ENCODE results near the gene BORCS8. TPM values are rescaled to one million over a fixed set of nuclear protein-coding genes. Genes with fewer than 3 reads are reported as not detected.

Gene BORCS8
- total and polyA plus RNA-seq, 2 donors (not counting 3 experiments of a cell fraction or from before 2014, with no cell fraction given), result 37.4 to 45.8 TPM

DNA sequence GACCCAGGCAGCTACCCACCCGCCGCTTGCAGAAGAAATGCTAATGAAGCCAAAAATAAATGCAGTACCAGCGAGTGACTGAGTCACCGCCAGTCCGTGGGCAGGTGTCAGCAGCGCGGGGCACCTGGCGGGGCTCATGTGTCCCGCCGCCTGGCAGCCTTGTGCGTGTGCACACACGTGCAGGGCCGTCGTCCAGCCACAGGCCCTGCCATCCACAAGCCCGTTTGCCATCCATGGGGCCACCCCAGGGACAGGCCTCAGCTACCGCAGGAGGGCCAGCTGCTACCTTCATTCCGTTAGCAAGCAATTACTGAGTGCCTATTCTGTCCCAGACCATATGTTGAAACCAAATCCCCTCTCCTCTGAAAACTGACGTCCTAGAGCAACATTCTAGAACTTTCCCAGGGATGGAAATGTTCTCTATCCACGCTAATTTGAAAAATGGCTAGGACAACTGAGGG, 40.3 kb upstream of the BORCS8 start:
- H3K36me3 ChIP-seq (ENCODE audit: control insufficient read depth in 2 of 2, extremely low read depth in 1 of 2, insufficient read depth in 2 of 2, low read length in 2 of 2), result no peaks in the 10 kb centered on the region
- POLR2A ChIA-PET, result no interaction called here
- dilution Hi-C loops (cut with MboI; ENCODE audit: extremely low pct_ligation_motif_present, low sequenced_read_pairs) (no loop called here), intact Hi-C loops (cut with micrococcal nuclease) (no loop called here)
- CTCF ChIA-PET, result no interaction called here
- H3K4me2 ChIP-seq (ENCODE audit: insufficient read depth, low read length), result no peak overlapping the region
- H3K27ac ChIP-seq (ENCODE audit: insufficient read depth, low read depth, low read length), result no peak overlapping the region
- H2AFZ ChIP-seq (ENCODE audit: low read depth, low read length), result no peak overlapping the region
- no peaks in the 10 kb centered on the region for H3K4me1 ChIP-seq (ENCODE audit: control insufficient read depth, extremely low read depth, insufficient read depth, low read length)
- no TSS peak for BruUV-seq (replicated peaks)
- H3K4me3 ChIP-seq (replicated peaks in 1 of 3; ENCODE audit: insufficient read depth in 1 of 3, low read depth in 1 of 3, low read length in 3 of 3), result no peak overlapping the region
- FAIRE-seq (no peak), DNase-seq (ENCODE audit: low read depth, low spot score) (no peak)
- TF ChIP-seq FOS (IDR thresholded peaks at IDR 0.05; ENCODE audit: borderline replicate concordance, insufficient read depth, low read length) (no peak), GATA2 (IDR thresholded peaks at IDR 0.05; ENCODE audit: insufficient read depth, insufficient read length, low read depth, low read length) (no peak), POLR2A (IDR thresholded peaks at IDR 0.05; ENCODE audit: low read depth, low read length) (no peak), MYC (IDR thresholded peaks at IDR 0.05; ENCODE audit: low read depth, low read length) (no peak), JUN (IDR thresholded peaks at IDR 0.05; ENCODE audit: borderline replicate concordance, insufficient read depth, insufficient read length, low read depth) (no peak), CTCF (IDR thresholded peaks at IDR 0.05; ENCODE audit: extremely low read depth in 1 of 2, insufficient read depth in 1 of 2, low read depth in 1 of 2, low read length in 2 of 2) (no peak), EZH2 (IDR thresholded peaks at IDR 0.05; ENCODE audit: borderline replicate concordance, low read depth, low read length, severe bottlenecking) (no peak), POLR2AphosphoS5 (IDR thresholded peaks at IDR 0.05; ENCODE audit: insufficient read depth, low read depth, low read length) (no peak)
- TF ChIP-seq, protein P1, sequence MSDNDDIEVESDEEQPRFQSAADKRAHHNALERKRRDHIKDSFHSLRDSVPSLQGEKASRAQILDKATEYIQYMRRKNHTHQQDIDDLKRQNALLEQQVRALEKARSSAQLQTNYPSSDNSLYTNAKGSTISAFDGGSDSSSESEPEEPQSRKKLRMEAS (IDR thresholded peaks at IDR 0.05; ENCODE audit: insufficient read depth, insufficient read length), result no peak
- H3K27me3 ChIP-seq (ENCODE audit: control insufficient read depth in 2 of 2, insufficient read depth in 2 of 2, low read length in 2 of 2), result no peaks in the 10 kb centered on the region
- no peaks in the 10 kb centered on the region for H3K79me2 ChIP-seq (ENCODE audit: control insufficient read depth, insufficient read depth, low read length)
- no peak overlapping the region for H3K9ac ChIP-seq (replicated peaks; ENCODE audit: extremely low read depth, insufficient read depth, low read length)
- H4K20me1 ChIP-seq (replicated peaks; ENCODE audit: control insufficient read depth, extremely low read depth, insufficient read depth, low read length), result no peaks in the 10 kb centered on the region
- peaks cover 2% of the 10 kb centered on the region for H3K9me3 ChIP-seq (replicated peaks; ENCODE audit: control insufficient read depth, insufficient read depth, low read length)
- no peaks in the 10 kb centered on the region for H3K9me1 ChIP-seq (replicated peaks; ENCODE audit: control insufficient read depth, extremely low read depth, insufficient read depth, low read length)
